Esophagus (tissue), 2 donors: ENCODE results near the gene ADGRF4. TPM values are rescaled to one million over a fixed set of nuclear protein-coding genes. Genes with fewer than 3 reads are reported as not detected.

Experiments
- H3K27ac ChIP-seq, 2 donors: one replicate each; pipeline ENCODE4 v1.5.1; 2013; ENCODE audit warnings: low read depth in 2 of 2, mild to moderate bottlenecking in 2 of 2, inconsistent platforms in 1 of 2, low read length in 1 of 2, moderate library complexity in 1 of 2
- H3K27me3 ChIP-seq, 2 donors: one replicate each; pipeline ENCODE4 v1.6.1; 2013; ENCODE audit warnings: low read length in 2 of 2, control low read depth in 1 of 2, mild to moderate bottlenecking in 1 of 2; ENCODE audit not compliant: insufficient read depth in 2 of 2, control insufficient read depth in 1 of 2
- H3K36me3 ChIP-seq, 2 donors: one replicate each; pipeline ENCODE4 v1.6.1; 2013; ENCODE audit warnings: low read length in 1 of 2; ENCODE audit not compliant: control insufficient read depth in 2 of 2, insufficient read depth in 2 of 2
- H3K4me1 ChIP-seq, 2 donors: one replicate each; pipeline ENCODE4 v1.6.1; 2013; ENCODE audit warnings: low read length in 1 of 2; ENCODE audit not compliant: control insufficient read depth in 2 of 2, insufficient read depth in 2 of 2
- H3K4me3 ChIP-seq, 2 donors: one replicate each; pipeline ENCODE4 v1.5.1; 2013; ENCODE audit warnings: low read length in 2 of 2, mild to moderate bottlenecking in 2 of 2, low read depth in 1 of 2, moderate library complexity in 1 of 2
- H3K9me3 ChIP-seq, 2 donors: one replicate each; pipeline ENCODE4 v1.6.1; 2013; ENCODE audit warnings: mild to moderate bottlenecking in 2 of 2, low read depth in 1 of 2, low read length in 1 of 2, moderate library complexity in 1 of 2; ENCODE audit not compliant: control insufficient read depth in 2 of 2, insufficient read depth in 1 of 2
- WGBS, 2 donors: extraction: QIAGEN DNeasy Blood & Tissue Kit; methylation state at CpG; one replicate each; pipeline ENCODE4 v1.1.7; 2013; 5-methylcytosine and 5-hydroxymethylcytosine counted together
- polyA plus RNA-seq, 2 donors: library from polyadenylated mRNA; stranded (reverse); fragments of 200-250 nt; gene quantifications; one replicate each; pipeline ENCODE4 v1.2.3, GENCODE V29; 2013
- donor health status: healthy with polysubstance abuse.
- donor health status: Bipolar disorder and iron deficiency.

ADGRF4 gene
- polyA plus RNA-seq, 2 donors = 8.2 to 17.0 TPM

GRCh38 chr6:47669684-47670513 lies 28.5 kb upstream of the ADGRF4 start:
- H3K9me3 ChIP-seq = no peaks in the 10 kb centered on the region
- no peaks in the 10 kb centered on the region for H3K36me3 ChIP-seq
- 19 to 32% methylated on average over 6 of the region's 6 CpGs for WGBS, 2 donors
- no peak overlapping the region for H3K4me3 ChIP-seq
- no peaks in the 10 kb centered on the region for H3K4me1 ChIP-seq
- H3K27me3 ChIP-seq = no peaks in the 10 kb centered on the region
- H3K27ac ChIP-seq = no peak overlapping the region

GRCh38 chr6:47670851-47671250 lies 27.5 kb upstream of the ADGRF4 start:
- Histone ChIP-seq H3K27me3 (no peaks in the 10 kb centered on the region), H3K4me1 (no peaks in the 10 kb centered on the region), H3K9me3 (no peaks in the 10 kb centered on the region), H3K4me3 (no peak overlapping the region), H3K36me3 (no peaks in the 10 kb centered on the region), H3K27ac (no peak overlapping the region)
- WGBS, 2 donors = 54 to 67% methylated on average over 3 of the region's 3 CpGs

- WGBS, 2 donors = 67 to 76% methylated on average over 1 of the region's 1 CpG
- H3K27ac ChIP-seq = no peak overlapping the region
- no peak overlapping the region for H3K4me3 ChIP-seq
- no peaks in the 10 kb centered on the region for H3K36me3 ChIP-seq
- H3K27me3 ChIP-seq = no peaks in the 10 kb centered on the region
- no peaks in the 10 kb centered on the region for H3K4me1 ChIP-seq
- no peaks in the 10 kb centered on the region for H3K9me3 ChIP-seq
Observed at GRCh38 chr6:47671777-47672176, 26.6 kb upstream of the ADGRF4 start.

GRCh38 chr6:47672816-47673215 lies 25.6 kb upstream of the ADGRF4 start:
- Histone ChIP-seq H3K4me3 (no peak overlapping the region), H3K36me3 (no peaks in the 10 kb centered on the region), H3K27ac (no peak overlapping the region), H3K9me3 (no peaks in the 10 kb centered on the region), H3K4me1 (no peaks in the 10 kb centered on the region), H3K27me3 (no peaks in the 10 kb centered on the region)
- 83 to 88% methylated on average over 1 of the region's 1 CpG for WGBS, 2 donors

- 73 to 79% methylated on average over 3 of the region's 3 CpGs for WGBS, 2 donors
- Histone ChIP-seq H3K9me3 (no peaks in the 10 kb centered on the region), H3K36me3 (no peaks in the 10 kb centered on the region)
Observed at GRCh38 chr6:47674673-47675072, 23.7 kb upstream of the ADGRF4 start.

GRCh38 chr6:47677381-47678100 lies 20.8 kb upstream of the ADGRF4 start:
- Histone ChIP-seq H3K27me3 (no peaks in the 10 kb centered on the region), H3K4me3 (no peak overlapping the region), H3K4me1 (no peaks in the 10 kb centered on the region), H3K9me3 (no peaks in the 10 kb centered on the region), H3K36me3 (no peaks in the 10 kb centered on the region), H3K27ac (no peak overlapping the region)
- 72 to 73% methylated on average over 4 of the region's 4 CpGs for WGBS, 2 donors

More at GRCh38 chr6:47674673-47675072, 23.7 kb upstream of the ADGRF4 start:
- Histone ChIP-seq H3K27me3 (no peaks in the 10 kb centered on the region), H3K4me1 (no peaks in the 10 kb centered on the region), H3K4me3 (no peak overlapping the region), H3K27ac (no peak overlapping the region)

- H3K27me3 ChIP-seq = no peaks in the 10 kb centered on the region
- no peak overlapping the region for H3K27ac ChIP-seq
- WGBS, 2 donors = 95 to 96% methylated on average over 1 of the region's 1 CpG
- no peak overlapping the region for H3K4me3 ChIP-seq
- no peaks in the 10 kb centered on the region for H3K9me3 ChIP-seq
- no peaks in the 10 kb centered on the region for H3K4me1 ChIP-seq
- H3K36me3 ChIP-seq = no peaks in the 10 kb centered on the region
Observed at GRCh38 chr6:47678739-47679138, 19.6 kb upstream of the ADGRF4 start.

- Histone ChIP-seq H3K4me1 (no peaks in the 10 kb centered on the region), H3K9me3 (no peaks in the 10 kb centered on the region), H3K27ac (no peak overlapping the region), H3K36me3 (no peaks in the 10 kb centered on the region), H3K4me3 (no peak overlapping the region), H3K27me3 (no peaks in the 10 kb centered on the region)
- 71 to 82% methylated on average over 4 of the region's 4 CpGs for WGBS, 2 donors
Observed at GRCh38 chr6:47679322-47679906, 19.0 kb upstream of the ADGRF4 start.

GRCh38 chr6:47680051-47680450 lies 18.3 kb upstream of the ADGRF4 start:
- H3K27me3 ChIP-seq = no peaks in the 10 kb centered on the region
- H3K27ac ChIP-seq = no peak overlapping the region
- H3K4me1 ChIP-seq = no peaks in the 10 kb centered on the region
- 60 to 68% methylated on average over 2 of the region's 2 CpGs for WGBS, 2 donors
- no peak overlapping the region for H3K4me3 ChIP-seq
- H3K36me3 ChIP-seq = no peaks in the 10 kb centered on the region
- no peaks in the 10 kb centered on the region for H3K9me3 ChIP-seq
